Mesendoderm (in vitro differentiated cells): ENCODE data around the gene DNMT3A.

ENCODE experiments used
- DNase-seq: peaks from one replicate; pipeline ENCODE4 v3.0.0; 2013
- H2AK5ac ChIP-seq: 2 replicates; pipeline ENCODE4 v1.6.1; 2013; ENCODE audit warnings: low read length, inconsistent platforms
- H2BK120ac ChIP-seq: 2 replicates; pipeline ENCODE4 v1.6.1; 2013; ENCODE audit warnings: low read depth, mild to moderate bottlenecking, low read length, moderate library complexity, mixed read lengths
- H2BK15ac ChIP-seq: replicated peaks from 2 replicates; pipeline ENCODE4 v1.6.1; 2013; ENCODE audit warnings: low read depth, mild to moderate bottlenecking, moderate library complexity
- H2BK5ac ChIP-seq: 2 replicates; pipeline ENCODE4 v1.6.1; 2013; ENCODE audit warnings: low read length, inconsistent platforms
- H3K18ac ChIP-seq: 2 replicates; pipeline ENCODE4 v1.6.1; 2013; ENCODE audit warnings: mild to moderate bottlenecking, low read length, mixed read lengths
- H3K23ac ChIP-seq: one replicate; pipeline ENCODE4 v1.6.1; 2013; ENCODE audit warnings: low read length
- H3K27ac ChIP-seq: 2 replicates; pipeline ENCODE4 v1.5.1; 2013; ENCODE audit warnings: low read depth, mild to moderate bottlenecking, inconsistent platforms, low read length, moderate library complexity
- H3K27me3 ChIP-seq: 2 replicates; pipeline ENCODE4 v1.6.1; 2013; ENCODE audit warnings: low read length, control low read depth, mild to moderate bottlenecking, inconsistent platforms; ENCODE audit not compliant: insufficient read depth, poor library complexity
- H3K36me3 ChIP-seq: 2 replicates; pipeline ENCODE4 v1.6.1; 2013; ENCODE audit warnings: low read length, inconsistent platforms; ENCODE audit not compliant: control insufficient read depth, insufficient read depth
- H3K4ac ChIP-seq: one replicate; pipeline ENCODE4 v1.6.1; 2013; ENCODE audit warnings: low read depth, mild to moderate bottlenecking, low read length, moderate library complexity
- H3K4me1 ChIP-seq: 2 replicates; pipeline ENCODE4 v1.6.1; 2013; ENCODE audit warnings: low read depth, low read length, inconsistent platforms; ENCODE audit not compliant: control insufficient read depth
- H3K4me2 ChIP-seq: 2 replicates; pipeline ENCODE4 v1.6.1; 2013; ENCODE audit warnings: low read length
- H3K4me3 ChIP-seq: 2 replicates; pipeline ENCODE4 v1.5.1; 2013; ENCODE audit warnings: mild to moderate bottlenecking, low read length
- H3K56ac ChIP-seq: one replicate; pipeline ENCODE4 v1.6.1; 2013; ENCODE audit warnings: low read length
- H3K79me1 ChIP-seq: 2 replicates; pipeline ENCODE4 v1.6.1; 2013; ENCODE audit warnings: low read length, inconsistent platforms
- H3K79me2 ChIP-seq: 2 replicates; pipeline ENCODE4 v1.6.1; 2013; ENCODE audit warnings: mild to moderate bottlenecking, low read length; ENCODE audit not compliant: control insufficient read depth, insufficient read depth
- H3K9ac ChIP-seq: 2 replicates; pipeline ENCODE4 v1.6.1; 2013; ENCODE audit warnings: low read length, inconsistent platforms
- H4K5ac ChIP-seq: one replicate; pipeline ENCODE4 v1.6.1; 2013; ENCODE audit warnings: low read length
- H4K8ac ChIP-seq: one replicate; pipeline ENCODE4 v1.6.1; 2013; ENCODE audit warnings: low read depth, mild to moderate bottlenecking, control low read depth, low read length, moderate library complexity
- WGBS: extraction: QIAGEN DNeasy Blood & Tissue Kit; methylation state at CpG from one replicate; pipeline ENCODE4 v1.1.7; 2013; ENCODE audit warnings: low lambda C conversion rate, missing lambda C conversion rate; ENCODE audit not compliant: insufficient coverage; ENCODE audit errors: extremely low coverage; 5-methylcytosine and 5-hydroxymethylcytosine counted together

DNMT3A gene

GRCh38 chr2:25230948-25231311 is 110.8 kb downstream of the DNMT3A start:
- WGBS = no CpG with 5 or more reads among the region's 8 CpGs
- Histone ChIP-seq H4K5ac (no peak overlapping the region), H3K36me3 (peaks cover 12% of the 10 kb centered on the region), H2BK15ac (no peak overlapping the region), H3K23ac (no peak overlapping the region), H2AK5ac (no peak overlapping the region), H3K4me2 (no peak overlapping the region), H3K79me1 (no peaks in the 10 kb centered on the region), H3K56ac (no peak overlapping the region), H3K27me3 (no peaks in the 10 kb centered on the region), H4K8ac (no peak overlapping the region), H3K4me3 (no peak overlapping the region), H3K4me1 (peaks cover 5% of the 10 kb centered on the region), H2BK5ac (no peak overlapping the region), H3K18ac (no peak overlapping the region), H3K4ac (no peak overlapping the region), H3K79me2 (no peaks in the 10 kb centered on the region), H3K9ac (no peak overlapping the region), H2BK120ac (no peak overlapping the region), H3K27ac (no peak overlapping the region)
- DNase-seq = no peak

DNA sequence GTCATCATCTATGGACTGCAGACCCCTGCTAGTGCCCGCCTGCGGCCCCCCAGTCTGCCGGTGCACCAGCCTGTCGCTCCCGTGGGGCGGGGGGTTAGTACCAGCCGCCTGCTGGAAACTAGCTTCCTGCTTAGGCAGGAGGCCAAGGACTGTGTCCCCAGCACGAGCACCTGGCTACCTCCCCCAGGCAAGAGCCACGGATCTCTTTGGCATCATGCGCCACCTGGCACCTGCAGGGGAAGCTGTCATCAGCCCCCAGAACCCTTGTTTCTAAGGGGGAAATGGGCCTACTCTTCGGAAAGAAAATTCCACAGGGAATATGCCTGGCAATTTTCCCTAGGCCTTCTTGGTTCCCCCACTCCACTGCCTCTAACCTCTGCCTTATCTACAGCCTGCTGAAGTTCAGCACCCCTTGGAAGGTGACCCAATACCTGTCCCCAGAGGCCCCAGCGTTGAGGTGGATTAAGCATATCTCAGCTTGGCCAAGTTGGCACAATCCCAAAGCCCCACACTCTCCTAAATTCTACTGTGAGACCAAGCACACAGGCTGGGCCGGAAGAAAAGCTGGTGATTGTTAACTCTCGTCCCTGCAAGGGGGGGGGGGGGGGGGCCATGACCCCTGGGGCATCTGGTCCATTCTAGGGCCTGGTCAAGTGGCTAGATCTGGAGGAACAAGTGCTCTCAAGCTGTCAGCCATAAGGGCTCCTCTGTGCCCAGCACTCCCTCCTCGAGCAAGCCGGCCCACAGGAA is 111.4 kb downstream of the DNMT3A start:
- no peaks in the 10 kb centered on the region for H3K27me3 ChIP-seq
- no peak overlapping the region for H3K4ac ChIP-seq
- H3K4me3 ChIP-seq = no peak overlapping the region
- no peak overlapping the region for H2AK5ac ChIP-seq
- no peak overlapping the region for H3K9ac ChIP-seq
- no peak overlapping the region for H4K5ac ChIP-seq
- no CpG with 5 or more reads among the region's 16 CpGs for WGBS
- no peak overlapping the region for H3K27ac ChIP-seq
- H3K4me2 ChIP-seq = no peak overlapping the region
- no peak overlapping the region for H2BK120ac ChIP-seq
- H3K79me2 ChIP-seq = no peaks in the 10 kb centered on the region
- no peaks in the 10 kb centered on the region for H3K79me1 ChIP-seq
- peaks cover 9% of the 10 kb centered on the region for H3K36me3 ChIP-seq
- no peak for DNase-seq
- no peak overlapping the region for H3K56ac ChIP-seq
- H2BK5ac ChIP-seq = no peak overlapping the region
- H4K8ac ChIP-seq = no peak overlapping the region
- H2BK15ac ChIP-seq = no peak overlapping the region
- H3K4me1 ChIP-seq = peaks cover 5% of the 10 kb centered on the region
- H3K23ac ChIP-seq = no peak overlapping the region
- no peak overlapping the region for H3K18ac ChIP-seq

DNA sequence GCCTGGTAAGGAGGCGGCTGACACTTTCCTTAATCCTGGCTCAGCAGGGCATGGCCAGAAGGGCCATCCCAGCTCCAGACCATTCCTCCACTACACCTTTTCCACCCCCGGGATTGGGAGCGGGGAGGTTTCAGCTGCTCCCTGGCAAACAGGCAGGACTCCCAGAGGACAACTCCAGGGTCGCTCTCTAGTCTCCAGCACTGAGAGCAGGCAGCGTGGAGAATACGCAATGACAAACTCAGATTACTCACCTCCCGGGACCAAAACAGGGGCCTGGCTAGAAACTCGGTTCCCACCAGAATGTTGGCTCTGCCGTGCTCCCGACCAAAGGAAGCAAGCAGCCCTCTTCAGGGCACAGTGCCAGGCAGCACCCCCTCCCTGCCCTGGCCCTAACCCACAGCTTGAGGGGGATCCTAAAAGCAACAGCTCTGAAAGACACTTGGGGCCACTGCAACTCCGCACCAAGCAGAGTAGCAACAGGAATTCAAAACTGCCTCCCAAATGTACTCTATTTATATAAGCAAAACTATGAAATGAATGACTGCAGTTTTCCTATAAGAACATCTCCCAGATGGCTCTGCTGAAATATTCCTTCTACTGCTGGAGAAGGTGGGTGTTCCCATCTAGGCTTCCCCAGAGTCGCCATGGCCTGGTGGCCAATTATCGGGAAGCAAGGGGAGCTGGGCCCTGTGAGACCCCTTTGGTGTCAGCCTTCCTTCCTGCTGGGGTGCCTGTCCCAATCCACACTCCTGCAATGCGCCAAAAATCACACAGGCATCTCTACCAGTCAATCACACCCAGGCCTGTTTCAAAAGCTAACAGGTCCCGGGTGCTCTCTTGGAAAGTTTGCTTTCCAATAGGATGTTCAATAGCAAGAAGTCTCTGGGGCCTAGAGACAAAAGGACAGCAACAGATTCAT is 112.2 kb downstream of the DNMT3A start:
- Histone ChIP-seq H3K27me3 (no peaks in the 10 kb centered on the region), H3K36me3 (peaks cover 8% of the 10 kb centered on the region), H4K5ac (no peak overlapping the region), H3K4me3 (no peak overlapping the region), H3K56ac (peak overlapping the region; percentile 68), H4K8ac (no peak overlapping the region), H3K79me1 (no peaks in the 10 kb centered on the region), H3K4ac (no peak overlapping the region), H2BK120ac (no peak overlapping the region), H2BK5ac (peak overlapping the region; percentile 8), H3K18ac (peak overlapping the region; percentile 20), H3K23ac (no peak overlapping the region), H3K27ac (peak overlapping the region; percentile 12), H3K4me1 (peaks cover 5% of the 10 kb centered on the region), H3K9ac (peak overlapping the region; percentile 35), H2AK5ac (no peak overlapping the region), H2BK15ac (no peak overlapping the region), H3K4me2 (no peak overlapping the region), H3K79me2 (no peaks in the 10 kb centered on the region)
- peak; percentile 64 for DNase-seq
- no CpG with 5 or more reads among the region's 15 CpGs for WGBS

- no peak overlapping the region for H4K5ac ChIP-seq
- WGBS = no CpG with 5 or more reads among the region's 9 CpGs
- H3K4me1 ChIP-seq = peaks cover 5% of the 10 kb centered on the region
- no peaks in the 10 kb centered on the region for H3K79me1 ChIP-seq
- H3K27me3 ChIP-seq = no peaks in the 10 kb centered on the region
- no peak overlapping the region for H4K8ac ChIP-seq
- peak; percentile 96 for DNase-seq
- peak overlapping the region; percentile 35 for H3K9ac ChIP-seq
- no peak overlapping the region for H2AK5ac ChIP-seq
- peak overlapping the region; percentile 68 for H3K56ac ChIP-seq
- H3K79me2 ChIP-seq = no peaks in the 10 kb centered on the region
- peak overlapping the region; percentile 8 for H2BK5ac ChIP-seq
- H3K4me3 ChIP-seq = no peak overlapping the region
- no peak overlapping the region for H3K4me2 ChIP-seq
- H3K18ac ChIP-seq = peak overlapping the region; percentile 20
- H3K36me3 ChIP-seq = peaks cover 6% of the 10 kb centered on the region
- no peak overlapping the region for H2BK15ac ChIP-seq
- H3K27ac ChIP-seq = peak overlapping the region; percentile 12
- H2BK120ac ChIP-seq = no peak overlapping the region
- H3K4ac ChIP-seq = no peak overlapping the region
- H3K23ac ChIP-seq = no peak overlapping the region
Observed at GRCh38 chr2:25228848-25229278, 112.9 kb downstream of the DNMT3A start.

DNA sequence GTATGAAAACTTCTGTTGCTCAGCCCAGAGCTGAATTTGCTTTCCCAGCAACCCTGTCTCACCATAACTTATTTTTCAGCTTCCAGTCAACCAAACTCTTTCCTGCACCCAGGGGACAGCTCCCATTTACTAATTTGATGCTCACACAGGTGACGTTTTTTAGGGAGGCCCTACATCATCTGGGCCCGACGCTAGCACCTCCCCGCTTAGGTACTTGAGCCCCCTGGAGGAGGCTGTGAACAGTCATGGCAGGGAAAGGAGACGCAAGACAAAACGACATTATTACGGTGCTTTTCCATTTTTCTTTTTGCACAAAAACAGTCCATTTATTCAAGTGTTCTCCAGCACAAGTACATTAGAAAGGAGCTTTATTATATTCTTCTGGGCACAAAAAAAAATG is 114.1 kb downstream of the DNMT3A start:
- Histone ChIP-seq H3K56ac (no peak overlapping the region), H3K23ac (no peak overlapping the region), H3K79me2 (no peaks in the 10 kb centered on the region), H3K79me1 (no peaks in the 10 kb centered on the region), H2BK120ac (no peak overlapping the region), H3K27me3 (no peaks in the 10 kb centered on the region), H3K9ac (no peak overlapping the region), H2BK15ac (no peak overlapping the region), H3K18ac (no peak overlapping the region), H2AK5ac (no peak overlapping the region), H3K27ac (no peak overlapping the region), H4K5ac (no peak overlapping the region), H2BK5ac (no peak overlapping the region), H3K4me2 (no peak overlapping the region), H3K36me3 (no peaks in the 10 kb centered on the region), H4K8ac (no peak overlapping the region), H3K4me3 (no peak overlapping the region), H3K4ac (no peak overlapping the region), H3K4me1 (peaks cover 5% of the 10 kb centered on the region)
- DNase-seq = peak; percentile 49
- WGBS = no CpG with 5 or more reads among the region's 7 CpGs
